HuH-7 (cell line): Measurements from ENCODE around the gene CFAP92.

ENCODE experiments used
- DNase-seq: peaks from one replicate; pipeline ENCODE4 v3.0.0; 2011; ENCODE audit warnings: low spot score

The CFAP92 gene

GRCh38 chr3:128984596-128984995 lies 9.3 kb downstream of the CFAP92 start:
- DNase-seq = no peak

DNA sequence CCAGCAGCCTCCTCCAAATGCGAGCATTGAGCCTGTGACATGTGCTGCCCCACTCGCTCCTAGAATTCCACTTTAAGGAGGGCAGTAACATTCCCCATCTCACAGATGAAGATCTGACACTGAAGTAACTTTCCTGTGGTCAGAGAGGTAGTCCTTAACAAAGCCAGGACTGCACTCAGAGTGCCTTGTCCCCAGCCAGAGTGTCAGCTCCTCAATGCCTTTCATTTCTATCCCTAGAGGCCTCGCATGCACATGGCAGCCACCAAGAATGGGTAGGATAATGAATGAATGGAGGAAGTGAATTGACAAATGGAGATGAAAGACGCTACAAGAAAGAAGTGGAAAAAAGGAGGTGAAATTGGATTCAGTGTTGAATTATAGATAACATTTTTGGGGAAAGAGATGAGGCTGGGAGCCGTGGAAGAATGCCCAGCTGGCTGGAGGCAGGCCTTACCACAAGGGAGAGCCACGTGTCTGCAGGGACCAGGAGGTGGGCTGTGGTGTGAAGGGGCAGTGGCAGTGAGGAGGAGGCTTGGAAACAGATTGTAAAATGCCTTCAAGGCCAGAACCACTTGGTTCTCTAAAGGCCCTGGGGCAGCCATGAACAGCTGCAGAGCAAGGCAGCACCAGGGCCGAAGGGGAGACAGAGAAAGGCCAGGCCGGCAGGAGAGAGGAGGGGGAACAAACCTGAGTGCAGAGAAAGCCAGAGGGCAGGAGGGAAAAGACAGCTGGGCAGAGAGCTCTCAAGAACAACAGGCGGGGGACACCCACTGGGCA lies 10.4 kb downstream of the CFAP92 start:
- no peak for DNase-seq

DNA sequence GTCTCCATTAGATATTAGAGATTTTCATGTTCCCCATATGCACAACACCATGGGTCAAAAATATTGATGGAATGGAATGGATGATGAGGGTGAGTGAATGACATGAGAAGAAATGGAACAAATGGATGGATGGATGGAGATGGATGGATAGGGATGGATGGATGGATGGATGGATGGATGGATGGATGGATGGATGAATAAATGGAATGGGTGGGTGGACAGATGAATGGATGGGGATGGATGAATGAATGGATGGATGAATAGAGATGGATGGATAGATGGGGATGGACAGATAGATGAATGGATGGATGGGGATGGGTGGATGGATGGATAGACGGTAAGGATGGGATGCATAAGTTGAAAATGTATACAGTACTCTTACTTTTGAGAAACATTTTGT lies 18.6 kb downstream of the CFAP92 start:
- DNase-seq = no peak

- DNase-seq = no peak
Observed at GRCh38 chr3:128973988-128974564, 19.8 kb downstream of the CFAP92 start.

GRCh38 chr3:128971421-128972100 lies 22.3 kb downstream of the CFAP92 start:
- no peak for DNase-seq

DNA sequence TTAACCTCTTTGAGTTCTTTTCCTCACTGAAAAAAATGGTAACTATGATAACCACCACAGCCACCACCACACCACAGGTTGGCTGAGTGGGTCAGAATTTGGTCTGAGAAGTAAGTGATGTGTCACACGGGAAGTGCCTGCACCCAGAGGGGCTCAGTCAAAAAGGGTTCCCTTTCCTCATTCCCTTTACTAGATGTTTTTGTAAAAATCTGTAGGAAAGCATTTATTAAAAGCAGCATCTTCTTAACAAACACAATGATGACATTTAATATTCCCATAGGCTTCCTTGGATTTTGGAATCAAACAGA lies 23.2 kb downstream of the CFAP92 start:
- no peak for DNase-seq

DNA sequence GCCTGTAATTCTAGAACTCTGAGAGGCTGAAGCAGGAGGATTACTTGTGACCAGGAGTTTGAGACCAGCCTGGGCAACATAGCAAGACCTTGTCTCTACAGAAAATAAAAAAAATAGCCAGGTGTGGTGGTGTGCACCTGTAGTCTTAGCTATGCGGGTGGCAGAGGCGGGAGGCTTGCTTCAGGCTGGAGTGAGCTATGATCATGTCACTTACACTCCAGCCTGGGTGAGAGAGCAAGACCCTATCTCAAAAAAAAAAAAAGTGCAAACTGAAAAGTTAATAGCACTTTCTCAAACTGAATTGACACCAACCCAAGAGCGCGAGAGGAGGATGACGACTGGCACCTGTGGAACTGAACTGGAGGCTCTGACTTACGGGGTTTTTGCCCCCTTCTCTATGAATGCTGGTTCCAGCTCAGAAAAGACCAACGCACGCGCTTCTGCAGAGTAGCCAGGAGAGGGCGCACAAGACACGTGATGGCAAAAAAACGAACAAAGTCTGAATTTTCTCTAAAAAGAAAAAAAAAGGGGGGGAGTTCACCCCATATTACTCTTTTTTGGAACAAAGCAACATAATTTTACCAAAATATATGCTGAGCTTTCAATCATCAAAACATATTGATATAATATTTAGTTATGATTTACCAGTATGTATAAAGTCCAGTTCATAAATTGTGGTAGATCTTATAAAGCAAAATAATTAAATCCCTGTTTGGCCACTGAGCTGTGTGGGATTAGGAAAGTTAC lies 23.7 kb downstream of the CFAP92 start:
- no peak for DNase-seq

- DNase-seq = no peak
Observed at GRCh38 chr3:128967748-128968355, 26.0 kb downstream of the CFAP92 start.

- DNase-seq = no peak
Observed at GRCh38 chr3:128965818-128966217, 28.1 kb downstream of the CFAP92 start.

GRCh38 chr3:128965280-128965679 lies 28.6 kb downstream of the CFAP92 start:
- no peak for DNase-seq

DNA sequence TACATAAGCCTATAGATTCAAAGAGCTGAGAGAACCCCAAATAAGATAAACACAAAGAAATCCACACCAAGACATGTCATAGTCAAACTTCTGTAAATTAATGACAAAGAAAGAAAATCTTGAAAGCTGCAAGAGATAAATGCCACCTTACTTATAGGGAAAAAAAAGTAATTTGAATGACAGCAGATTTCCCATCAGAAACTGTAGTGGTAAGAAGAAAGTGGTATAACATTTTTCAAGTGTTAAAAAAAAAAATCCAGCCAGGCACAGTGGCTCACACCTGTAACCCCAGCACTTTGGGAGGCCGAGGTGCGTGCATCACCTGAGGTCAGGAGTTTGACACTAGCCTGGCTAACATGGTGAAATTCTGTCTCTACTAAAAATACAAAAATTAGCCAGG lies 37.4 kb downstream of the CFAP92 start:
- DNase-seq = no peak

DNA sequence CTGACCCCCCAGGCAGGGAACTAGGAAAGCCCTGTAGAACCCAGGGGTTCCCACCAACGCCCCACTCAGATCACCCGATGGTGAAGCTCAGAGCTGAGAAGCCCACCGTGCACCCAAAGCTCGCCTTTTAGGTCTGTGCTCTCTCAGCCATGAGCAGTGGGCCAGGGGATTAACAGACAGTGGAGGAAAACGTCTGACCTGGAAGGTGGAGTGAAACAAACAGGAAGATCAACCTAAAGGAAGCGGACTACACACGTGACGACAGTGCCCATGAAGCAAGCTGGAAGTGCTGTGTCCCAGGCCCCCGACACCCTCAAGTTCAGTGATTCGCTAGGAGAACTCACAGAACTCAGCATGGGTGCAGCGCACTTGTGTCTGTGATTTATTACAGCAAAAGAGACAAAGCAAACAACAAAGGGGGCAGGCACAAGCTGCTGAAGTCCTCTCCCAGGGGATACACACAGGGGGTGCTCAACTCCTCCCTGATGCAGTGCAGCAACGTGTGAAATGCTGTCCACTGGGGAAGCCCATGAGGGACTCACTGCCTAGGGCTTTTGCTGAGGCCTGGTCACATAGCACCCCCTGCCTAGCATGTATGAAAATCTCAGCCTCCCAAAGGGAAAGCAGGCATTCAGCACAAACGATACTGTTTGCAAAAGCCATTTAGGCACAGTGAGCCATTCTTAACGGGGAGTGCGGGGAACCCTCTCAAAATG lies 43.5 kb downstream of the CFAP92 start:
- DNase-seq = peak; percentile 52

GRCh38 chr3:128949158-128949557 lies 44.7 kb downstream of the CFAP92 start:
- DNase-seq = no peak

DNA sequence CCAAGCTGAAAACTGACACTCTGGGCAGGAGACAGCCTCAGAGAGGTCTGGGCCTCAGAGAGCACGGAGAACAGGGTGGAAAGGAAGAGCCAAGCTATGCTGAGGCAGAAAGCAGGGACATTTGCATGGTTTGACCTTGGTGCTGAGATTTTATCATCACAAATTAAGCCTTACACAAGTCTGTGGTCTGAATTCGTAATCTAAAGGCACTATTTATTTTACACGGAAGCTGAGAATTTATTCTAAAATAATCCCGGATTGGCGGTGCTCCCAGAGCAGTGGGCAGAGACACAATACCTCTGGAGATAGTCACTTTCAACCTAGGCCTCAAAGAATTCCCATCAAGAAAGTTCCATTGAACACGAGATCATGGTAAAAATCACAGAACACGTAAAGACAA lies 47.5 kb downstream of the CFAP92 start:
- no peak for DNase-seq

GRCh38 chr3:128945878-128946175 lies 48.0 kb downstream of the CFAP92 start:
- DNase-seq = no peak

DNA sequence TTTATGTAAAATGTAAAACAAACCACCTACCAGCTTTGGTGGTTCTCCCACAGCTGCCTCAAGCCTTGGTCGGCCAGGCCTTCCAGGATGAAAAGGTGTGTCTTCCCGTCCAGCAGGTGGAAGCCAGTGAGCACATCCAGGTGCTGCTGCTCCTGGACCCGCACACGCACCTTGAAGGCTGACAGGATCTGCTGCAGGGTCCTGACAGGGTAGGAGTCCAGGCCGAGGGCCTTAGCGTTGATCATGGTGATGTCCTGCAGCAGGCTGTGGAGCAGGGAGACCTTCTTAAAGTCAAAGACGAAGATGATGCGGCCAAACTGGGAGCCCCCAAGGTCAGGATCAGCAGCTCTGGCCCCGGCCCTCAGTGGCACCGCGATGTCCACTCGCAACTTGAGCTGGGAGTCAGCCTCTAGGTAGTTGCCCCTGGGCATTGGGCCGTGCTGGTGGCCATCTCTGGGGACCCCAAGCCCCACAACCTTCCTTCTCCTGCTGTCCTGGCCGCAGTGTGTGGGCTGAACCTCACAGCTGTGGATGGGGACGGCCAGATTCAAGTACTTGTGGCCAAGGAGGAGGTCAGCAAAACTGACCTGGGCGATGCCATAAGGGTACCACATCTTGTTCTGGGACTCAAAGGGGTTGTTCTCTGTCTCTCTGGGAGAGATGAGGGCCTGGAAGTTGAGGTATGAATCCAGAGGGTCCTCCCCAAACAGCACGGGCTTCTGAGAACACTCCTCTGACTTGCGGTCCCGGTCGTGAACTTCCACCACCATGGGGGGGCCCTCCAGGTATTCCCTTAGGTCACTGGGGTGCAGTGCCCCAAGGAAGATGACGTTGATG lies 48.6 kb downstream of the CFAP92 start:
- no peak for DNase-seq

- DNase-seq = no peak
Observed at GRCh38 chr3:128942161-128942952, 51.5 kb downstream of the CFAP92 start.

- no peak for DNase-seq
Observed at GRCh38 chr3:128940252-128940651, 53.6 kb downstream of the CFAP92 start.

- DNase-seq = no peak
Observed at GRCh38 chr3:128936341-128936740, 57.5 kb downstream of the CFAP92 start.

- no peak for DNase-seq
Observed at GRCh38 chr3:128935922-128936321, 58.0 kb downstream of the CFAP92 start.
